Measurements from ENCODE around the gene C19orf44.
"Not testable (repeated sequence)": the region's sequence is repeated elsewhere in the genome, so short reads cannot be mapped to it uniquely, and the experiment has no call there.

C19orf44 gene

GRCh38 chr19:16495982-16496612 lies at the start of gene C19orf44, which contains the start of gene CALR3:
C19orf44 (plus strand) TSS chr19:16496394; CDS start chr19:16500793, 4,399 bp downstream.
CALR3 (minus strand) TSS chr19:16496167; CDS start chr19:16496129, 38 bp downstream.
- H3K9me3 ChIP-seq (replicated peaks in 1 of 11), result no peaks in the 10 kb centered on the region
- peak within 1 kb of the TSS; percentile 79 to 97 (median 88) for H3K4me2 ChIP-seq
- peaks cover 10 to 27% (median 21%) of the 10 kb centered on the region in 10 experiments for H3K4me1 ChIP-seq
- H3K27ac ChIP-seq, result peak within 1 kb of the TSS; percentile 43 to 77 (median 67); a peak in 20 of 22 replicates
- H3K36me3 ChIP-seq, result peaks cover 0 to 8% (median 4%) of the 10 kb centered on the region in 11 experiments; a peak in 12 of 22 replicates
- H3K27me3 ChIP-seq, result no peaks in the 10 kb centered on the region
- H3K4me3 ChIP-seq, result peak within 1 kb of the TSS; percentile 65 to 81 (median 74)
- no peaks in the 10 kb centered on the region for H4K20me1 ChIP-seq
- no peak for TF ChIP-seq Cebpa-rat (IDR thresholded peaks at IDR 0.05)
- H3K9ac ChIP-seq, result peak within 1 kb of the TSS; percentile 66 to 82 (median 76)

GRCh38 chr19:16446724-16447368 lies 49.3 kb upstream of the C19orf44 start:
- Histone ChIP-seq H3K27ac (peak overlapping the region; percentile 62 to 93 (median 83)), H3K4me2 (peak overlapping the region; percentile 79 to 98 (median 88)), H4K20me1 (peaks cover 0 to 99% (median 40%) of the 10 kb centered on the region in 11 experiments; a peak in 17 of 22 replicates), H3K27me3 (no peaks in the 10 kb centered on the region), H3K4me1 (peaks cover 75 to 95% (median 91%) of the 10 kb centered on the region in 10 experiments), H3K4me3 (peak overlapping the region in 5 of 10 experiments; percentile 0 to 18 (median 6); a peak in 4 of 20 replicates), H3K9ac (peak overlapping the region; percentile 61 to 73 (median 64); a peak in 20 of 22 replicates), H3K36me3 (peaks cover 2 to 29% (median 20%) of the 10 kb centered on the region in 11 experiments; a peak in 16 of 22 replicates), H3K9me3 (replicated peaks in 1 of 11) (peaks cover 0 to 19% (median 9%) of the 10 kb centered on the region in 11 experiments; a peak in 14 of 22 replicates)
- peak in 10 of 11 experiments; percentile 38 to 93 (median 83); a peak in 17 of 22 replicates for TF ChIP-seq Cebpa-rat (IDR thresholded peaks at IDR 0.05)

DNA sequence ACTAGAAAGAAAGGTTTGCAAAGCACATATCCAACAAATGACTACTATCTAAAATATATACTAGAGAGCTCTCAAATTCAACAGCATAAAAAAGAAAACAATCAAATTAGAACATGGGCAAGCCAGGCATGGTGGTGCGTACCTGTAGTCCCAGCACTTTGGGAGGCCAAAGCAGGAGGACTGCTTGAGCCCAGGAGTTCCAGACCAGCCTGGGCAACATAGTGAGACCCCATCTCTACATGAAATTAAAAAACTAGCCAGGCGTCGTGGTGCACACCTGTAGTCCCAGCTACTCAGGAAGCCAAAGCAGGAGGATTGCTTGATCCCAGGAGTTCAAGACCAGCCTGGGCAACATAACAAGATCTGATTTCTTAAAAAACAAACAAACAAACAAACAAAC lies 47.3 kb upstream of the C19orf44 start:
- not testable (repeated sequence) for H3K27me3 ChIP-seq
- H3K36me3 ChIP-seq, result peaks cover 0 to 18% (median 10%) of the 10 kb centered on the region in 11 experiments; a peak in 14 of 22 replicates
- peak overlapping the region; percentile 18 to 95 (median 87); a peak in 19 of 22 replicates for H3K4me2 ChIP-seq
- H3K4me1 ChIP-seq, result peaks cover 70 to 95% (median 89%) of the 10 kb centered on the region in 10 experiments
- H3K4me3 ChIP-seq, result peak overlapping the region in 3 of 10 experiments; percentile 6 to 39 (median 24); a peak in 3 of 20 replicates
- H3K9me3 ChIP-seq (replicated peaks in 1 of 11), result peaks cover 0 to 15% (median 8%) of the 10 kb centered on the region in 11 experiments; a peak in 14 of 22 replicates
- peaks cover 4 to 99% (median 34%) of the 10 kb centered on the region in 11 experiments; a peak in 18 of 22 replicates for H4K20me1 ChIP-seq
- peak overlapping the region in 9 of 11 experiments; percentile 45 to 77 (median 62); a peak in 16 of 22 replicates for H3K9ac ChIP-seq
- H3K27ac ChIP-seq, result peak overlapping the region; percentile 53 to 93 (median 83); a peak in 21 of 22 replicates

- Histone ChIP-seq H3K27me3 (no peaks in the 10 kb centered on the region), H4K20me1 (peaks cover 9 to 100% (median 36%) of the 10 kb centered on the region in 11 experiments; a peak in 19 of 22 replicates), H3K4me2 (peak overlapping the region; percentile 18 to 95 (median 87); a peak in 19 of 22 replicates), H3K36me3 (peaks cover 0 to 18% (median 10%) of the 10 kb centered on the region in 11 experiments; a peak in 14 of 22 replicates), H3K4me3 (peak overlapping the region in 3 of 10 experiments; percentile 6 to 39 (median 24); a peak in 4 of 20 replicates), H3K9ac (peak overlapping the region in 10 of 11 experiments; percentile 12 to 77 (median 62); a peak in 17 of 22 replicates), H3K27ac (peak overlapping the region; percentile 53 to 93 (median 83); a peak in 21 of 22 replicates), H3K9me3 (replicated peaks in 1 of 11) (peaks cover 0 to 15% (median 8%) of the 10 kb centered on the region in 11 experiments; a peak in 14 of 22 replicates), H3K4me1 (peaks cover 70 to 95% (median 89%) of the 10 kb centered on the region in 10 experiments)
- TF ChIP-seq Cebpa-rat (IDR thresholded peaks at IDR 0.05), result no peak
These were observed 46.7 kb upstream of the C19orf44 start for GRCh38 chr19:16449330-16449961.

- Histone ChIP-seq H3K9ac (peak overlapping the region in 1 of 11 experiments; percentile 25; a peak in 2 of 22 replicates), H3K27ac (peak overlapping the region in 5 of 11 experiments; percentile 6 to 83 (median 14); a peak in 5 of 22 replicates), H3K9me3 (replicated peaks in 1 of 11) (peaks cover 0 to 15% (median 8%) of the 10 kb centered on the region in 11 experiments; a peak in 14 of 22 replicates), H3K36me3 (peaks cover 0 to 24% (median 11%) of the 10 kb centered on the region in 11 experiments; a peak in 15 of 22 replicates), H3K27me3 (no peaks in the 10 kb centered on the region), H3K4me3 (no peak overlapping the region), H4K20me1 (peaks cover 36 to 100% (median 46%) of the 10 kb centered on the region in 11 experiments), H3K4me2 (peak overlapping the region in 7 of 11 experiments; percentile 20 to 42 (median 23); a peak in 6 of 22 replicates), H3K4me1 (peaks cover 70 to 95% (median 89%) of the 10 kb centered on the region in 10 experiments)
- TF ChIP-seq Cebpa-rat (IDR thresholded peaks at IDR 0.05), result no peak
These were observed 43.9 kb upstream of the C19orf44 start for GRCh38 chr19:16452325-16452724.

DNA sequence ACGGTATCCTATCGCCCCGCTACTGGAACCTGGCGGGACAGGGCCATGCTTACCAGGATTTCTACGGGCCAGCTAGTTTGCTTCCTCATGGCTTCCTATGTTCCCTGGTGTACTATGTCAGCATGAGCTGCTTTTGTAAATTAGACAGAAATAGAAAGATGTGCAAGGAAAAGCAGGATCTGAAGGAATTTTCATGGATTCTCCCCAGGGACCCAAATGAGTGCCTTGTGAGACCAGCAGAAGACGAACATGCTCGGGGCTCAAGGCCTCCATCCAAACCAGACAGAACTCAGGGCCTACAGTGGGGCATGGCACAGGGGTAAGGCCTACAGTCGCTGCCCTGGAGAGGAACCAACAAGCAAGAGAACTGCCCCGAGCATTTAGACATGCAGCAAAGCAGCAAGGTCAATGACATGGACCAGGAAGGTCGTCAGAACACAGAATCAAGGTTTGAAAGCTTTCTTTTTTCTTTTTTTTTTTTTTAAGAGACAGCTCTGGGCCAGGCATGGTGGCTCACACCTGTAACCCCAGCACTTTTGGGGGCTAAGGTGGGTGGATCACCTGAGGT lies 41.8 kb upstream of the C19orf44 start:
- H3K4me1 ChIP-seq, result peaks cover 75 to 95% (median 90%) of the 10 kb centered on the region in 10 experiments
- H3K9ac ChIP-seq, result peak overlapping the region in 9 of 11 experiments; percentile 2 to 50 (median 20); a peak in 8 of 22 replicates
- TF ChIP-seq Cebpa-rat (IDR thresholded peaks at IDR 0.05), result no peak
- peaks cover 0 to 14% (median 8%) of the 10 kb centered on the region in 11 experiments; a peak in 14 of 22 replicates for H3K9me3 ChIP-seq (replicated peaks in 1 of 11)
- peaks cover 57 to 100% (median 67%) of the 10 kb centered on the region in 11 experiments for H4K20me1 ChIP-seq
- H3K36me3 ChIP-seq, result peaks cover 0 to 24% (median 9%) of the 10 kb centered on the region in 11 experiments; a peak in 15 of 22 replicates
- H3K27ac ChIP-seq, result peak overlapping the region in 7 of 11 experiments; percentile 18 to 94 (median 62); a peak in 10 of 22 replicates
- H3K4me2 ChIP-seq, result peak overlapping the region; percentile 4 to 100 (median 61); a peak in 21 of 22 replicates
- H3K27me3 ChIP-seq, result no peaks in the 10 kb centered on the region
- no peak overlapping the region for H3K4me3 ChIP-seq

- Histone ChIP-seq H3K4me3 (no peak overlapping the region; a peak in 1 of 20 replicates), H3K4me1 (peaks cover 78 to 98% (median 92%) of the 10 kb centered on the region in 10 experiments), H3K27me3 (no peaks in the 10 kb centered on the region), H4K20me1 (peaks cover 65 to 100% (median 78%) of the 10 kb centered on the region in 11 experiments), H3K36me3 (peaks cover 0 to 15% (median 0%) of the 10 kb centered on the region in 11 experiments; a peak in 7 of 22 replicates), H3K27ac (peak overlapping the region in 7 of 11 experiments; percentile 73 to 94 (median 83); a peak in 13 of 22 replicates), H3K4me2 (peak overlapping the region in 10 of 11 experiments; percentile 81 to 100 (median 98); a peak in 19 of 22 replicates), H3K9me3 (replicated peaks in 1 of 11) (peaks cover 0 to 3% (median 0%) of the 10 kb centered on the region in 11 experiments; a peak in 5 of 22 replicates), H3K9ac (peak overlapping the region in 5 of 11 experiments; percentile 62 to 78 (median 76); a peak in 9 of 22 replicates)
- TF ChIP-seq Cebpa-rat (IDR thresholded peaks at IDR 0.05), result no peak
These were observed 40.7 kb upstream of the C19orf44 start for GRCh38 chr19:16455489-16455888.

All from BLaER1 treated with 17β-estradiol and CSF1 and Interleukin-3, amounts not matched to agents 10 nM and 100 nM (cell line).